KMS-11 (cell line): Measurements from ENCODE around the gene SPDYE4.

Experiments used
- H2AFZ ChIP-seq: fragments of 200-600 bp; sonication (generic); 2 replicates; pipeline ENCODE4 v1.6.1; 2016; ENCODE audit warnings: antibody characterized with exemption, mixed run types, low read depth
- H3K27ac ChIP-seq: fragments of 200-600 bp; sonication (generic); 2 replicates; pipeline ENCODE4 v1.6.1; 2016; ENCODE audit warnings: mild to moderate bottlenecking, mixed run types
- H3K27me3 ChIP-seq: fragments of 200-600 bp; sonication (generic); 2 replicates; pipeline ENCODE4 v1.6.1; 2017; ENCODE audit warnings: mild to moderate bottlenecking, low read depth, mixed run types, moderate library complexity; ENCODE audit not compliant: insufficient read depth
- H3K36me3 ChIP-seq: fragments of 200-600 bp; sonication (generic); 2 replicates; pipeline ENCODE4 v1.6.1; 2017; ENCODE audit warnings: mild to moderate bottlenecking, mixed run types; ENCODE audit not compliant: insufficient read depth
- H3K4me1 ChIP-seq: fragments of 200-600 bp; sonication (generic); 2 replicates; pipeline ENCODE4 v1.6.1; 2016; ENCODE audit warnings: mild to moderate bottlenecking, low read depth, mixed run types; ENCODE audit not compliant: poor library complexity, severe bottlenecking
- H3K4me2 ChIP-seq: fragments of 200-600 bp; sonication (generic); 2 replicates; pipeline ENCODE4 v1.7.0; 2016; ENCODE audit warnings: mild to moderate bottlenecking, mixed run types
- H3K4me3 ChIP-seq: fragments of 200-600 bp; sonication (generic); IDR thresholded peaks from 2 replicates; pipeline ENCODE4 v1.6.1; 2017; ENCODE audit warnings: low read depth, low read length, mixed read lengths; ENCODE audit not compliant: insufficient read depth
- H3K79me2 ChIP-seq: fragments of 200-600 bp; sonication (generic); 2 replicates; pipeline ENCODE4 v1.6.1; 2016; ENCODE audit warnings: low read depth, mixed run types; ENCODE audit not compliant: insufficient read depth
- H3K9ac ChIP-seq: fragments of 200-600 bp; sonication (generic); 2 replicates; pipeline ENCODE4 v1.6.1; 2016; ENCODE audit warnings: mild to moderate bottlenecking, mixed run types
- H4K20me1 ChIP-seq: fragments of 200-600 bp; sonication (generic); 2 replicates; pipeline ENCODE4 v1.6.1; 2016; ENCODE audit warnings: mild to moderate bottlenecking, mixed run types; ENCODE audit not compliant: insufficient read depth
- CTCF ChIP-seq: fragments of 200-600 bp; sonication (generic); conservative IDR thresholded peaks from 2 replicates; pipeline ENCODE4 v1.6.1; 2017; ENCODE audit warnings: low read depth, mild to moderate bottlenecking, antibody characterized with exemption, low read length, moderate library complexity, mixed read lengths

The SPDYE4 gene

GRCh38 chr17:8739097-8739496 lies 19.2 kb downstream of the SPDYE4 start:
- H3K4me2 ChIP-seq = no peak overlapping the region
- H3K9ac ChIP-seq = no peak overlapping the region
- no peaks in the 10 kb centered on the region for H4K20me1 ChIP-seq
- H3K4me1 ChIP-seq = no peaks in the 10 kb centered on the region
- H3K27me3 ChIP-seq = no peaks in the 10 kb centered on the region
- no peak for TF ChIP-seq CTCF
- no peaks in the 10 kb centered on the region for H3K36me3 ChIP-seq
- H3K27ac ChIP-seq = no peak overlapping the region
- H3K79me2 ChIP-seq = no peaks in the 10 kb centered on the region
- H3K4me3 ChIP-seq = no peak overlapping the region
- no peak overlapping the region for H2AFZ ChIP-seq

- Histone ChIP-seq H3K36me3 (no peaks in the 10 kb centered on the region), H3K9ac (no peak overlapping the region), H3K4me3 (no peak overlapping the region), H4K20me1 (no peaks in the 10 kb centered on the region), H3K79me2 (no peaks in the 10 kb centered on the region), H3K4me1 (no peaks in the 10 kb centered on the region), H2AFZ (no peak overlapping the region), H3K27me3 (no peaks in the 10 kb centered on the region), H3K27ac (no peak overlapping the region), H3K4me2 (no peak overlapping the region)
- TF ChIP-seq CTCF = no peak
Observed at GRCh38 chr17:8736796-8737195, 21.6 kb downstream of the SPDYE4 start.

- no peaks in the 10 kb centered on the region for H3K36me3 ChIP-seq
- H3K4me1 ChIP-seq = no peaks in the 10 kb centered on the region
- H3K27me3 ChIP-seq = no peaks in the 10 kb centered on the region
- no peak for TF ChIP-seq CTCF
- no peak overlapping the region for H3K9ac ChIP-seq
- no peak overlapping the region for H2AFZ ChIP-seq
- no peaks in the 10 kb centered on the region for H4K20me1 ChIP-seq
- no peak overlapping the region for H3K27ac ChIP-seq
- H3K79me2 ChIP-seq = no peaks in the 10 kb centered on the region
- no peak overlapping the region for H3K4me2 ChIP-seq
- H3K4me3 ChIP-seq = no peak overlapping the region
Observed at GRCh38 chr17:8736362-8736761, 22.0 kb downstream of the SPDYE4 start.

- no peak overlapping the region for H3K9ac ChIP-seq
Observed at GRCh38 chr17:8735336-8735939, 22.9 kb downstream of the SPDYE4 start.

More at GRCh38 chr17:8735336-8735939, 22.9 kb downstream of the SPDYE4 start:
- Histone ChIP-seq H3K27ac (no peak overlapping the region), H3K4me3 (no peak overlapping the region), H2AFZ (no peak overlapping the region), H4K20me1 (no peaks in the 10 kb centered on the region), H3K4me2 (no peak overlapping the region), H3K4me1 (no peaks in the 10 kb centered on the region), H3K36me3 (no peaks in the 10 kb centered on the region), H3K27me3 (no peaks in the 10 kb centered on the region), H3K79me2 (no peaks in the 10 kb centered on the region)
- no peak for TF ChIP-seq CTCF
